HEK293T (cell line): Measurements from ENCODE around the gene CAPN11.

Source experiments
- CTCF ChIA-PET: fragments of 350-600 bp; formaldehyde crosslinking; extraction: SDS; loops from one replicate; lab custom pipeline; 2021; ENCODE audit warnings: antibody characterized with exemption, inconsistent platforms; lab: Yijun Ruan, JAX
- POLR2A ChIA-PET: fragments of 350-600 bp; formaldehyde crosslinking; extraction: SDS; loops from one replicate; lab custom pipeline; 2020; ENCODE audit warnings: antibody characterized with exemption, inconsistent platforms; lab: Yijun Ruan, JAX
- DNase-seq: peaks from one replicate; pipeline ENCODE4 v3.0.0; 2012; ENCODE audit warnings: mixed read lengths; ENCODE audit errors: extremely low spot score
- ARNT ChIP-seq: fragments of 450-650 bp; IDR thresholded peaks from 2 replicates; pipeline ENCODE4 v1.6.1; 2017; ENCODE audit warnings: mild to moderate bottlenecking
- BHLHE40 ChIP-seq: fragments of 450-650 bp; IDR thresholded peaks from 2 replicates; pipeline ENCODE4 v1.6.1; 2016; ENCODE audit warnings: mild to moderate bottlenecking, moderate library complexity, borderline replicate concordance
- CTBP1 ChIP-seq: fragments of 450-650 bp; IDR thresholded peaks from 2 replicates; pipeline ENCODE4 v1.6.1; 2016; ENCODE audit warnings: borderline replicate concordance
- ELF4 ChIP-seq: fragments of 450-650 bp; IDR thresholded peaks from 2 replicates; pipeline ENCODE4 v1.6.1; 2017; ENCODE audit warnings: antibody characterized with exemption
- FOXA1 ChIP-seq: fragments of 450-650 bp; IDR thresholded peaks from 2 replicates; pipeline ENCODE4 v1.6.1; 2016; ENCODE audit warnings: mild to moderate bottlenecking
- FOXK2 ChIP-seq: fragments of 450-650 bp; IDR thresholded peaks from 2 replicates; pipeline ENCODE4 v1.6.1; 2016; ENCODE audit warnings: mild to moderate bottlenecking
- FOXM1 ChIP-seq: fragments of 450-650 bp; IDR thresholded peaks from 2 replicates; pipeline ENCODE4 v1.6.1; 2017; ENCODE audit warnings: mild to moderate bottlenecking, borderline replicate concordance
- HDGF ChIP-seq: fragments of 450-650 bp; IDR thresholded peaks from 2 replicates; pipeline ENCODE4 v1.6.1; 2017; ENCODE audit warnings: antibody characterized with exemption, borderline replicate concordance
- L3MBTL2 ChIP-seq: fragments of 450-650 bp; conservative IDR thresholded peaks from 2 replicates; pipeline ENCODE4 v1.6.1; 2016; ENCODE audit warnings: mild to moderate bottlenecking
- LEF1 ChIP-seq: fragments of 450-650 bp; IDR thresholded peaks from 2 replicates; pipeline ENCODE4 v1.6.1; 2017; ENCODE audit warnings: mild to moderate bottlenecking, borderline replicate concordance
- NFRKB ChIP-seq: fragments of 450-650 bp; IDR thresholded peaks from 2 replicates; pipeline ENCODE4 v1.6.1; 2016; ENCODE audit warnings: mild to moderate bottlenecking, moderate library complexity
- SP1 ChIP-seq: fragments of 450-650 bp; IDR thresholded peaks from 2 replicates; pipeline ENCODE4 v1.6.1; 2017
- SUZ12 ChIP-seq: fragments of 450-650 bp; IDR thresholded peaks from 2 replicates; pipeline ENCODE4 v1.6.1; 2016; ENCODE audit warnings: mild to moderate bottlenecking
- TARDBP ChIP-seq: fragments of 450-650 bp; IDR thresholded peaks from 2 replicates; pipeline ENCODE4 v1.6.1; 2016
- ZNF384 ChIP-seq: fragments of 450-650 bp; IDR thresholded peaks from 2 replicates; pipeline ENCODE4 v1.6.1; 2016
- TF ChIP-seq, protein P1 (sequence below): fragments of 450-650 bp; IDR thresholded peaks from 2 replicates; pipeline ENCODE4 v1.6.1; 2016

CAPN11 gene

DNA sequence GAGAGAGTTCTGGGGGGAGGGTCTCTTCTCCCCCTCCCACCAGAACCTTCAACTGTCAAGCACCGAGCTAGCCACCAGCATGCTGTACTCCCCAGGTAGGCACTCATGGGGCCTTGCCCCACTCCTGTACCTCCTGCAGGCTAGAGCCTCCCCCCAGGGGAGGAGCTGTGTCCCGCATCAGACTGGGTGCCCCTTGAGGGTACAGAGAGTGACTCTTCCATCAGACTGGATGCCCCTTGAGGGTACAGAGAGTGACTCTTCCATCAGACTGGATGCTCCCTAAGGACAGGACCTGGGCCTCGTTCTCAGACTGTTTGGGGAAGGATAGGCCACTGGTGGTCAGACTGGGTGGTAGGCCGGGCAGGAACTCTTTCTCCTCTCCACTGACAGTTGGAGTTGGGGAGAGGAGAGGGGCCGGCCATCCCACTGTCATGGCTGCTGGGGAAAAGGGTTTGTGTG, at the start of gene CAPN11:
Gene CAPN11 (plus strand): TSS at position 51 of the 459 bp plus-strand sequence. CDS start 29 bp downstream, at position 80.
- CTCF ChIA-PET = no interaction called here
- POLR2A ChIA-PET = no interaction called here

DNA sequence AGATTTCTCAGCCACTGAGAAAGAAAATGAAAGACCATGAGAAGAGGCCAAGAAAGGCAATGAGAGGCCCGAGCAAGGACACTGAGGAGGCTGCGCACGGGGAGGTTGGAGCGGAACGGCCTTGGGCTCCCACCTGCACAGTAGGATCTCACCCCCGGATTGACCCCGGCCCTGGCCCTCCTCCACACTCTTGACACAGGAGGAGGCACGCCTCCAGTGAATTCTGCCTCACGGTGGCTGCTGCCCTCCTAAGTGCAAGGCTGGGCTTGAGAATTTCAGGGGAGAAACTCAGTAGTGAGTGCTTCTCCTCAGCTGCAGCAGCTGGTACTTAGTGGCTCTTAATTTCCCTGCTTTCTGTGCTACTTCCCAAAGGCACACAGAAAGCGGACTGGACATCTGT, 49.4 kb upstream of the CAPN11 start:
- DNase-seq = no peak
- ChIA-PET POLR2A (no interaction called here), CTCF (no interaction called here)
- TF ChIP-seq TARDBP (no peak), ELF4 (no peak), HDGF (no peak), NFRKB (no peak), FOXK2 (no peak), ARNT (no peak), BHLHE40 (no peak), FOXA1 (no peak), ZNF384 (no peak), FOXM1 (no peak), L3MBTL2 (no peak)
- TF ChIP-seq, protein P1, sequence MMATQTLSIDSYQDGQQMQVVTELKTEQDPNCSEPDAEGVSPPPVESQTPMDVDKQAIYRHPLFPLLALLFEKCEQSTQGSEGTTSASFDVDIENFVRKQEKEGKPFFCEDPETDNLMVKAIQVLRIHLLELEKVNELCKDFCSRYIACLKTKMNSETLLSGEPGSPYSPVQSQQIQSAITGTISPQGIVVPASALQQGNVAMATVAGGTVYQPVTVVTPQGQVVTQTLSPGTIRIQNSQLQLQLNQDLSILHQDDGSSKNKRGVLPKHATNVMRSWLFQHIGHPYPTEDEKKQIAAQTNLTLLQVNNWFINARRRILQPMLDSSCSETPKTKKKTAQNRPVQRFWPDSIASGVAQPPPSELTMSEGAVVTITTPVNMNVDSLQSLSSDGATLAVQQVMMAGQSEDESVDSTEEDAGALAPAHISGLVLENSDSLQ = no peak

More for the DNA sequence above, at the start of gene CAPN11:
- no peak for DNase-seq
- TF ChIP-seq ARNT = no peak
- no peak for TF ChIP-seq SP1
- no peak for TF ChIP-seq BHLHE40
- TF ChIP-seq FOXK2 = no peak
- no peak for TF ChIP-seq ZNF384
- no peak for TF ChIP-seq LEF1
- no peak for TF ChIP-seq HDGF

DNA sequence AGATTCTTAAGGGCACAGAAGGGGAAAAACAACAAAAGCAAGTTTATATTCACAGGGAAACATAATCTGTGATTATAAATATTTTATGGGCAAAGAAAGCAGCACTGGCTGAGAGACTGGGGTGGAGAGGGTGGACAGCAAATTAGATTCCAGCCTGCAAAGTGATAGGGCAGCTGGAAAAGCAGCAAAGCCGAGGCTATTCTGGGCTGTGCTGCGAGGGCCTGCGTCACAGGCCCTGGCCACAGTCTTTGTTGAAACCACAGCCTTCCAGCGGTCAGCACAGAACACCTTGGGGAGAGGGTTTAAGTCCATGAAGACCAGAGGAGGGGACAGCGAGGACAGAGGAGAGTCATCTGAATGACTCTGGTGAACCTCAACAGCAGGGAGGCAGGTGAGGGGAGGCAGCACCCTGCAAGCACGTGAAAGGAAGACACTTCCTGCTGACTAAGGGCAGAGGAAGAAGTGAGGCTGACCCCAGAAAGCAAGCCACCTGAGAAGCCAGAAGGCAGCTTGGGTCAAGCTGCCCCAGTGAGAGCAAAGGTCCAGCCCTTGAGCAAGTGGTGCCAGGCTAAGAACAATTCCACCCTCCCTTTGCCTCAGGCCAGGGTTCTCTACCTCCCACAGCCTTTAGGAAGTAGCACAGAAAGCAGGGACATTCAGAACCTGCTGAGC, 48.5 kb upstream of the CAPN11 start:
- TF ChIP-seq FOXA1 = no peak
- TF ChIP-seq SP1 = no peak
- ChIA-PET POLR2A (no interaction called here), CTCF (interaction anchor here (1.1 to 1.6 kb wide), 3 partner anchors 23 to 136 kb away, joined by 3 read pairs; no protein-coding TSS in a partner anchor)
- DNase-seq = no peak

DNA sequence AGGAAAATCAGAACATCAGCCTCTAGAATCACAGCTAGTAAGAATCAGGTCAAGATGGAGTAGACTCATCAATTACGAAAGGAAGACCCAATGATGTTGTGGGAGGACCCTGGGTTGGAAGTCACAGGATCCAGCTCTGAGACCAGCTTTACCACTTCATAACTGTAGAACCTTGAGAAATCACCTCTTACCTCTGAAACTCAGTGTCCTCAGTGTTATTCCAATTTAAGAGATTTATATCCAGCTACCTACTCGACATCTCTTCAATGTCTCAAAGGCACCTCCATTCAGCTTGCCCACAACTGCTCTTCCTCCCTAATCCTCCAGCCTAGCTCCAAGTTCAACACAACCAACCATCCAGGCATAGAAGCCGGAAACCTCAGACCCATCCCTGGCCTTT, 47.7 kb upstream of the CAPN11 start:
- CTCF ChIA-PET = interaction anchor here (0.6 to 1.6 kb wide), 8 partner anchors 8 to 587 kb away, joined by 3 to 4 read pairs (median 3); no protein-coding TSS in a partner anchor
- DNase-seq = no peak
- TF ChIP-seq FOXM1 = no peak
- no peak for TF ChIP-seq SP1
- no peak for TF ChIP-seq L3MBTL2
- TF ChIP-seq FOXK2 = no peak
- TF ChIP-seq, protein P1 = no peak
- no peak for TF ChIP-seq TARDBP
- no peak for TF ChIP-seq SUZ12
- TF ChIP-seq LEF1 = no peak
- TF ChIP-seq NFRKB = no peak
- no peak for TF ChIP-seq CTBP1
- no peak for TF ChIP-seq ELF4
- no peak for TF ChIP-seq BHLHE40
- no peak for TF ChIP-seq FOXA1
- no peak for TF ChIP-seq HDGF
- no peak for TF ChIP-seq ZNF384
- POLR2A ChIA-PET = interaction anchor here (1.2 kb wide), 1 partner anchor 11 kb away, joined by 3 read pairs; no protein-coding TSS in a partner anchor

DNA sequence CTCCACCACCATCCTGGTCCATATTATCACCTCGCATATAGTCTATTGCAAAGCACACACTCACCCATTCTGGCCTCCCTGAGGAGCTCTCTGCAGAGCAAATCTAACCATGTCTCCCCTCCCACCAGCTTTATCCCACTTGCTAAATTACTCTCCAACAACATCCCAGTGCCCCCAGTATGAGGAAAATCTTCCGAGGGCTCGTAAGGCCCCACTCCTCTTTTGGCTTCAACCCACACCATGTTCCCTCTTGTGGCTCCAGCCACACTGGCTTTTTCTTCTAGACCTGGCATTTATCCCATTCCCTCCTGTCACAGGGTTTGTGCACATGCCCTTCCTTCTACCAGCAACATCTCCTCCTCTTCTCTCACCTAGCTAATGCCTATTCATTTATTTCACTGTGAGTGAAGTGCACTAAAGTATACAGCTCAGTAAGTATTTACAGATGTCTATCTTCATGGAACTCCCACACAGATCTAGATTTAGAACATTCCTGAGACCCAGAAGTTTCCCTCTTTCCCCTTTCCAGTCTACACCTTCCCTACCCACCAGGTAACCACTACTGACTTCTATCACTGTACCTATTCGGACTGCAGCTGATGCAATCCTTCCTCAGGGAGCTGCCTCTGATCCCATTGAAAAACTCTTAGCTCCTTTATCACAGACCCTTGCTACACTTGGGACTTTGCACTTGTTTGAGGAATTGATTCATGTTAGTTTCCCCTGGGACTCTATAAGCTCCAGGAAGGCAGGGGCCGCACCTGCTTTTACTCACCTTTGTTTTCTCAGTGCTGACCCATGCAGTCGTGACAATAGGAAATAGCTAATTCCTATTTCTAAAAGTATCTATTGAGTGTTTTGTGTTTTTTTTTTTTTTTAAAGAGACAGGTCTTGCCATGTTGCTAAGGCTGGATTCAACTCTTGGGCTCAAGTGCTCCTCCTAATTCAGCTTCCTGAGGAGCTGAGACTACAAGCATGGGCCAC, 46.9 kb upstream of the CAPN11 start:
- ChIA-PET CTCF (interaction anchor here (0.9 to 1.6 kb wide), 6 partner anchors 9 to 123 kb away, joined by 3 to 4 read pairs (median 3); no protein-coding TSS in a partner anchor), POLR2A (interaction anchor here (1.2 kb wide), 1 partner anchor 10 kb away, joined by 3 read pairs; no protein-coding TSS in a partner anchor)
- no peak for DNase-seq
- no peak for TF ChIP-seq FOXA1
- TF ChIP-seq ARNT = no peak
- no peak for TF ChIP-seq LEF1
- no peak for TF ChIP-seq ZNF384
- no peak for TF ChIP-seq SUZ12
- TF ChIP-seq FOXM1 = no peak
- TF ChIP-seq TARDBP = no peak
- TF ChIP-seq NFRKB = no peak
- no peak for TF ChIP-seq FOXK2

DNA sequence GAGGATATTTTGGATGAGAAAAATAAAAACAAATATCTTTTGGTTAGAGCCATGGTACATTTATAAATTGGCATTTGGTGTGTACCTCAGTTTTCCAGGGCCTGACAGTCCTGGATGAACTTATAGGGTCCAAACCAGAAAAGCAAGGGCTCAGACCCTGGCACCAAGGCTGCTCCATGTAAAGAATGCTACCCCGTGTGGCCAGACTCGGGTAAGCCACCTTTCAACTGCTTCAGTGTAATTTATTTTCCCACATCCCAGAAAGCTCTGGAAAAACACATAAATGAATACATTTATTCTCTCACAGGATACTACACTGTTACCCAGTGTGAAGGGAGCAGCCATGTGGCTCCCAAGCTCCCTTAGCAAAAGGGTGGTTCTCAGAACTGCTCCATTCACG, 45.2 kb upstream of the CAPN11 start:
- POLR2A ChIA-PET = no interaction called here
- no peak for DNase-seq
- TF ChIP-seq L3MBTL2 (no peak), LEF1 (no peak), FOXM1 (no peak), FOXA1 (no peak), CTBP1 (no peak), SP1 (no peak), ARNT (no peak), BHLHE40 (no peak), ELF4 (no peak)
- TF ChIP-seq, protein P1 = no peak
- CTCF ChIA-PET = interaction anchor here (0.8 to 1.1 kb wide), 2 partner anchors 13 to 20 kb away, joined by 3 read pairs; no protein-coding TSS in a partner anchor
